Left lobe of liver (tissue), 2 donors: ENCODE data around the gene GNB1L. TPM values are rescaled to one million over a fixed set of nuclear protein-coding genes. Genes with fewer than 3 reads are reported as not detected.

Source experiments
- ATAC-seq: fragments of 200-7000 bp; cut with Tn5 transposase; one replicate; pipeline ENCODE4 v1.9.1; 2020; ENCODE audit warnings: mild to moderate bottlenecking, moderate library complexity
- DNase-seq: peaks from one replicate; pipeline ENCODE4 v3.0.0-alpha.2; 2020; ENCODE audit warnings: low spot score
- total RNA-seq: library from RNA; stranded (reverse); gene quantifications from one replicate; pipeline ENCODE4 v1.2.1, GENCODE V29; 2021
- donor health status: DM: no; HTN: no; CAD: no; lungs with moderate emphysema.
- donor health status: DM: no; HTN: yes; CAD: no.

GNB1L gene
- total RNA-seq, 1 donor from 2014 or later = 4.3 TPM

GRCh38 chr22:19867617-19868016 is 12.9 kb upstream of the GNB1L start:
- DNase-seq = no peak
- ATAC-seq = no peak

GRCh38 chr22:19866665-19867009 is 12.0 kb upstream of the GNB1L start:
- ATAC-seq (no peak), DNase-seq (no peak)

- ATAC-seq = no peak
Observed at GRCh38 chr22:19865141-19865829, 10.6 kb upstream of the GNB1L start.

GRCh38 chr22:19864538-19865106 is 9.9 kb upstream of the GNB1L start:
- DNase-seq = no peak
- ATAC-seq = no peak

More at GRCh38 chr22:19865141-19865829, 10.6 kb upstream of the GNB1L start:
- no peak for DNase-seq

- ATAC-seq = no peak
- DNase-seq = no peak
Observed at GRCh38 chr22:19863571-19863970, 8.9 kb upstream of the GNB1L start.

- ATAC-seq (no peak), DNase-seq (no peak)
Observed at GRCh38 chr22:19862619-19863246, 8.1 kb upstream of the GNB1L start.

GRCh38 chr22:19859861-19860510 is 5.3 kb upstream of the GNB1L start:
- DNase-seq (no peak), ATAC-seq (no peak)

GRCh38 chr22:19857382-19857781 is 2.7 kb upstream of the GNB1L start:
- no peak for DNase-seq
- no peak for ATAC-seq

- DNase-seq (peak; percentile 76), ATAC-seq (peak; percentile 49)
Observed at GRCh38 chr22:19855504-19856409, 1.1 kb upstream of the GNB1L start.

- DNase-seq = peak; percentile 52
- peak; percentile 6 for ATAC-seq
Observed at GRCh38 chr22:19853879-19854777, 546 bp downstream of the GNB1L start.

GRCh38 chr22:19853058-19853878 is 1.4 kb downstream of the GNB1L start:
- DNase-seq (no peak), ATAC-seq (no peak)

- DNase-seq (no peak), ATAC-seq (no peak)
Observed at GRCh38 chr22:19852177-19852781, 2.4 kb downstream of the GNB1L start.

GRCh38 chr22:19851291-19852176 is 3.1 kb downstream of the GNB1L start:
- DNase-seq (no peak), ATAC-seq (no peak)

- no peak for ATAC-seq
- no peak for DNase-seq
Observed at GRCh38 chr22:19850763-19851109, 3.9 kb downstream of the GNB1L start.

GRCh38 chr22:19849835-19850762 is 4.6 kb downstream of the GNB1L start:
- ATAC-seq = no peak
- no peak for DNase-seq
